Liver (tissue), 2 donors: ENCODE measurements around the gene RNF38.

Experiments used
- TF ChIP-seq, protein P1 (sequence below): fragments of 150-350 bp; IDR thresholded peaks from 2 replicates; pipeline ENCODE4 v1.5.1; 2017; ENCODE audit warnings: improper control_type of control experiment, low read depth, low read length; ENCODE audit not compliant: missing input control
- TF ChIP-seq, protein P2 (sequence below): IDR thresholded peaks from 2 replicates; pipeline ENCODE4 v1.6.1; 2016; ENCODE audit warnings: antibody characterized with exemption
- donor health status: healthy.

DNA sequence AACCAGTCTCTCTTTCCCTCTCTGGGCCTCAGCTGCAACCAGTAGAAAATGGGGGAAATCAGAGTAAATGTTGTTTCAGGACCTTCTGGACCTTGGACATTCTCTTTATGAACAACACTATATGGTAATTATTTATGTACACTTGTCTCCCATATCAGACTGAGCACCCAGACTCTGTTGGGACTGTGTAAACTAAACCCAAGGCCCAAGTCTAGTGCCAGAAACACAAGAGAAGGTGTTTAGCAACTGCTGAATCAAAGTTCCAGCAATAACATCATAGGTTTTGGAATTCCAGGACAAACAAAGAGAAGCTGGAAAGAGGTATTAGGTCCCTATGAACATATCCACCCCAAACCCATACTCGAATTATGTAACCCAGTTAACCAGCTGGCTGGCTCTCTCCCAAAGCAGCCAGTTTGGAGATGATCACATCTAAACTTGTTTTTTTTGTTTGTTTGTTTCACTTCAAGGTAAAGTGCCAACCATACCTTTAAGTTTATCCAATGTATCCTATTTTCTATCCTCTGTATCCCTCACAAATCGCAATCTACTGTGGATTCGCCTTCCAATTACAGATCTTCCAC is 1.9 kb upstream of the RNF38 start:
- TF ChIP-seq, protein P1, sequence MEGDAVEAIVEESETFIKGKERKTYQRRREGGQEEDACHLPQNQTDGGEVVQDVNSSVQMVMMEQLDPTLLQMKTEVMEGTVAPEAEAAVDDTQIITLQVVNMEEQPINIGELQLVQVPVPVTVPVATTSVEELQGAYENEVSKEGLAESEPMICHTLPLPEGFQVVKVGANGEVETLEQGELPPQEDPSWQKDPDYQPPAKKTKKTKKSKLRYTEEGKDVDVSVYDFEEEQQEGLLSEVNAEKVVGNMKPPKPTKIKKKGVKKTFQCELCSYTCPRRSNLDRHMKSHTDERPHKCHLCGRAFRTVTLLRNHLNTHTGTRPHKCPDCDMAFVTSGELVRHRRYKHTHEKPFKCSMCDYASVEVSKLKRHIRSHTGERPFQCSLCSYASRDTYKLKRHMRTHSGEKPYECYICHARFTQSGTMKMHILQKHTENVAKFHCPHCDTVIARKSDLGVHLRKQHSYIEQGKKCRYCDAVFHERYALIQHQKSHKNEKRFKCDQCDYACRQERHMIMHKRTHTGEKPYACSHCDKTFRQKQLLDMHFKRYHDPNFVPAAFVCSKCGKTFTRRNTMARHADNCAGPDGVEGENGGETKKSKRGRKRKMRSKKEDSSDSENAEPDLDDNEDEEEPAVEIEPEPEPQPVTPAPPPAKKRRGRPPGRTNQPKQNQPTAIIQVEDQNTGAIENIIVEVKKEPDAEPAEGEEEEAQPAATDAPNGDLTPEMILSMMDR, result no peak
- TF ChIP-seq, protein P2, sequence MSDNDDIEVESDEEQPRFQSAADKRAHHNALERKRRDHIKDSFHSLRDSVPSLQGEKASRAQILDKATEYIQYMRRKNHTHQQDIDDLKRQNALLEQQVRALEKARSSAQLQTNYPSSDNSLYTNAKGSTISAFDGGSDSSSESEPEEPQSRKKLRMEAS, result no peak
